Astrocyte (in vitro differentiated cells and primary cell): ENCODE data around the gene KRTAP1-4.

Source experiments
- CTCF ChIP-seq: IDR thresholded peaks from 2 replicates; pipeline ENCODE4 v1.5.1; 2011; ENCODE audit warnings: low read depth, mild to moderate bottlenecking, inconsistent platforms, low read length, moderate library complexity; ENCODE audit not compliant: insufficient read depth
- EZH2 ChIP-seq: IDR thresholded peaks from 2 replicates; pipeline ENCODE4 v1.6.1; 2012; ENCODE audit warnings: mild to moderate bottlenecking, low read length, inconsistent platforms; ENCODE audit not compliant: insufficient read depth

- TF ChIP-seq CTCF: no peak
- TF ChIP-seq EZH2: no peak
Measured at GRCh38 chr17:41018541-41018940, 11.5 kb downstream of the KRTAP1-4 start.
